Progenitor cell of endocrine pancreas (in vitro differentiated cells): ENCODE data around the gene KIF21B. TPM values are rescaled to one million over a fixed set of nuclear protein-coding genes. Genes with fewer than 3 reads are reported as not detected.

Source experiments
- DNase-seq: peaks from one replicate; pipeline ENCODE4 v3.0.0; 2021; ENCODE audit warnings: low spot score; ENCODE audit not compliant: unreplicated experiment
- H3K27ac Mint-ChIP-seq: 2 replicates; pipeline ENCODE4 v1.8.0; 2021; ENCODE audit warnings: mild to moderate bottlenecking, moderate library complexity, mixed read lengths
- H3K27me3 Mint-ChIP-seq: 2 replicates; pipeline ENCODE4 v1.8.0; 2021; ENCODE audit warnings: mixed read lengths
- H3K36me3 Mint-ChIP-seq: 2 replicates; pipeline ENCODE4 v1.8.0; 2022; ENCODE audit warnings: mixed read lengths; ENCODE audit not compliant: insufficient read depth
- H3K4me1 Mint-ChIP-seq: 2 replicates; pipeline ENCODE4 v1.8.0; 2021; ENCODE audit warnings: low read depth, mixed read lengths
- H3K4me3 Mint-ChIP-seq: 2 replicates; pipeline ENCODE4 v1.8.0; 2021; ENCODE audit warnings: low read depth, mild to moderate bottlenecking, moderate library complexity, mixed read lengths
- H3K9me3 Mint-ChIP-seq: 2 replicates; pipeline ENCODE4 v1.8.0; 2021; ENCODE audit warnings: low read depth, mixed read lengths
- CTCF ChIP-seq: fragments of 200-600 bp; sonication (generic); IDR thresholded peaks from one replicate; pipeline ENCODE4 v1.5.0; 2021; ENCODE audit warnings: antibody characterized with exemption, mild to moderate bottlenecking; ENCODE audit not compliant: unreplicated experiment
- total RNA-seq: library from RNA; stranded (reverse); gene quantifications from 2 replicates; pipeline ENCODE4 v1.2.1, GENCODE V29; 2021

KIF21B gene
- total RNA-seq, 1 donor from 2014 or later: 11.4 TPM

- no peaks in the 10 kb centered on the region for H3K9me3 Mint-ChIP-seq
- no peak overlapping the region for H3K27ac Mint-ChIP-seq
- DNase-seq: no peak
- TF ChIP-seq CTCF: no peak
- no peaks in the 10 kb centered on the region for H3K4me1 Mint-ChIP-seq
- no peak overlapping the region for H3K4me3 Mint-ChIP-seq
- no peaks in the 10 kb centered on the region for H3K27me3 Mint-ChIP-seq
- no peaks in the 10 kb centered on the region for H3K36me3 Mint-ChIP-seq
These were observed 101.9 kb downstream of the KIF21B start for GRCh38 chr1:200921571-200922110.

Other genes starting within 250 kb of the KIF21B start
- not detected in 2 replicates for gene GPR25, start 150.7 kb downstream of the KIF21B start, total RNA-seq
- gene INAVA, start 128.8 kb downstream of the KIF21B start, total RNA-seq: 82.9 and 84.2 TPM in 2 replicates
- 0.05 TPM in 1 of 2 replicates, not detected in the other for gene CACNA1S, start 88.7 kb upstream of the KIF21B start, total RNA-seq
- gene ASCL5, start 103.5 kb upstream of the KIF21B start, total RNA-seq: 0.26 and 0.36 TPM in 2 replicates
- 146 TPM in 2 replicates for gene TMEM9, start 130.8 kb upstream of the KIF21B start, total RNA-seq
- gene IGFN1, start 167.1 kb upstream of the KIF21B start, total RNA-seq: 0.38 and 0.44 TPM in 2 replicates